ENCODE results near the gene MS4A7.

The MS4A7 gene

GRCh38 chr11:60372767-60373166, 5.6 kb upstream of the MS4A7 start:
- no peak for TF ChIP-seq FOXP2 (optimal IDR thresholded peaks at IDR 0.05; ENCODE audit: borderline replicate concordance, extremely low read depth, extremely low read length, insufficient read depth)
- TF ChIP-seq REST (IDR thresholded peaks at IDR 0.05; ENCODE audit: insufficient read depth in 1 of 2, low read depth in 2 of 2, low read length in 2 of 2), result no peak
- TF ChIP-seq POLR2AphosphoS5 (IDR thresholded peaks at IDR 0.05; ENCODE audit: low read depth, low read length), result no peak
- TF ChIP-seq SIN3A (IDR thresholded peaks at IDR 0.05; ENCODE audit: borderline replicate concordance, insufficient read depth, low read length), result no peak
- no peak for TF ChIP-seq TAF1 (IDR thresholded peaks at IDR 0.05; ENCODE audit: borderline replicate concordance, insufficient read depth, low read length)

- no peak for TF ChIP-seq FOXP2 (optimal IDR thresholded peaks at IDR 0.05; ENCODE audit: borderline replicate concordance, extremely low read depth, extremely low read length, insufficient read depth)
- no peak for TF ChIP-seq TAF1 (IDR thresholded peaks at IDR 0.05; ENCODE audit: borderline replicate concordance, insufficient read depth, low read length)
- TF ChIP-seq SIN3A (IDR thresholded peaks at IDR 0.05; ENCODE audit: borderline replicate concordance, insufficient read depth, low read length), result no peak
- TF ChIP-seq REST (IDR thresholded peaks at IDR 0.05; ENCODE audit: insufficient read depth in 1 of 2, low read depth in 2 of 2, low read length in 2 of 2), result no peak
- TF ChIP-seq POLR2AphosphoS5 (IDR thresholded peaks at IDR 0.05; ENCODE audit: low read depth, low read length), result no peak
Observed at GRCh38 chr11:60375316-60375715, 3.0 kb upstream of the MS4A7 start.

- TF ChIP-seq FOXP2 (optimal IDR thresholded peaks at IDR 0.05; ENCODE audit: borderline replicate concordance, extremely low read depth, extremely low read length, insufficient read depth) (no peak), REST (IDR thresholded peaks at IDR 0.05; ENCODE audit: insufficient read depth in 1 of 2, low read depth in 2 of 2, low read length in 2 of 2) (no peak), TAF1 (IDR thresholded peaks at IDR 0.05; ENCODE audit: borderline replicate concordance, insufficient read depth, low read length) (no peak), SIN3A (IDR thresholded peaks at IDR 0.05; ENCODE audit: borderline replicate concordance, insufficient read depth, low read length) (no peak), POLR2AphosphoS5 (IDR thresholded peaks at IDR 0.05; ENCODE audit: low read depth, low read length) (no peak)
Observed at GRCh38 chr11:60376601-60377000, 1.7 kb upstream of the MS4A7 start.

GRCh38 chr11:60377401-60378136, 763 bp upstream of the MS4A7 start:
- TF ChIP-seq SIN3A (IDR thresholded peaks at IDR 0.05; ENCODE audit: borderline replicate concordance, insufficient read depth, low read length), result no peak
- no peak for TF ChIP-seq POLR2AphosphoS5 (IDR thresholded peaks at IDR 0.05; ENCODE audit: low read depth, low read length)
- no peak for TF ChIP-seq REST (IDR thresholded peaks at IDR 0.05; ENCODE audit: insufficient read depth in 1 of 2, low read depth in 2 of 2, low read length in 2 of 2)
- TF ChIP-seq FOXP2 (optimal IDR thresholded peaks at IDR 0.05; ENCODE audit: borderline replicate concordance, extremely low read depth, extremely low read length, insufficient read depth), result no peak
- no peak for TF ChIP-seq TAF1 (IDR thresholded peaks at IDR 0.05; ENCODE audit: borderline replicate concordance, insufficient read depth, low read length)

Data from PFSK-1 (cell line).